Activated CD4-positive, alpha-beta T cell treated with anti-CD3 and anti-CD28 coated beads, Interleukin-2, amount 10 ng/mL, durations not matched to agents 24 days and 14 days (primary cell): ENCODE measurements around the gene MBD3L5. TPM values are rescaled to one million over a fixed set of nuclear protein-coding genes. Genes with fewer than 3 reads are reported as not detected.
"Not testable (repeated sequence)": the region's sequence is repeated elsewhere in the genome, so short reads cannot be mapped to it uniquely, and the experiment has no call there.

Source experiments
- DNase-seq: peaks from one replicate; pipeline ENCODE4 v3.0.0; 2022
- H3K27ac Mint-ChIP-seq: one replicate; pipeline ENCODE4 v1.8.0; 2022; ENCODE audit warnings: mild to moderate bottlenecking, mixed read lengths
- H3K27me3 Mint-ChIP-seq: one replicate; pipeline ENCODE4 v1.8.0; 2022; ENCODE audit warnings: mixed read lengths
- H3K36me3 Mint-ChIP-seq: one replicate; pipeline ENCODE4 v1.8.0; 2022; ENCODE audit warnings: low read depth, mild to moderate bottlenecking, mixed read lengths
- H3K4me1 Mint-ChIP-seq: one replicate; pipeline ENCODE4 v1.8.0; 2021; ENCODE audit warnings: mixed read lengths
- H3K4me3 Mint-ChIP-seq: one replicate; pipeline ENCODE4 v1.8.0; 2022; ENCODE audit warnings: mild to moderate bottlenecking, moderate library complexity, mixed read lengths
- H3K9me3 Mint-ChIP-seq: one replicate; pipeline ENCODE4 v1.8.0; 2021; ENCODE audit warnings: mixed read lengths
- intact Hi-C: fragments of 100-400 bp; cut with micrococcal nuclease; formaldehyde crosslinking; loops from one replicate; pipeline ENCODE4 v1.15.1; 2023
- total RNA-seq: library from RNA; stranded (reverse); gene quantifications from 2 replicates; pipeline ENCODE4 v1.2.3, GENCODE V29; 2022

The MBD3L5 gene
- not detected in 2 replicates for total RNA-seq

GRCh38 chr19:7030278-7030677 lies at the start of gene MBD3L5:
Gene MBD3L5, plus strand, starts transcription at chr19:7030578. Its CDS starts 34 bp downstream, at chr19:7030612.
- H3K27ac Mint-ChIP-seq, H3K36me3 Mint-ChIP-seq, H3K4me1 Mint-ChIP-seq, H3K4me3 Mint-ChIP-seq, DNase-seq, H3K27me3 Mint-ChIP-seq, intact Hi-C loops, H3K9me3 Mint-ChIP-seq: not testable (repeated sequence)

DNA sequence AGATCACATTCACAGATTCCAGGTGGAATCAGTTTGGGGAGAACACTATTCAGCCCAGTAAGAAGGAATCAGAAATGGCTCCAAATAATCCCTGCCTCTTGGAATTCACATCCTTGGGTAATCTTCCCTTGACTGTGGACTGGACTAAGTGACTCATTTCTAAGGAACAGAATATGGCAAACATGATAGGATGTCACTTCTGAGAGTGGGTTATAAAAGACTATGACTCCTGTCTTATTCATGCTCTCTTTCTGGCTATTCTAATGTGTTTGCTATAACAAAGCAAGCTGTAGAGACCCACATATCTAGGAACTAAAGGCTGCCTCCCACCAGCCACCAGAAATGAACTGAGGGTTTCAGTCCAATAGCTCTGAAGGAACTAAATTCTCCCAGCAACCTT lies 46.9 kb upstream of the MBD3L5 start:
- DNase-seq: no peak
- Mint-ChIP-seq H3K27ac (no peak overlapping the region), H3K36me3 (peaks cover 2% of the 10 kb centered on the region), H3K4me1 (no peaks in the 10 kb centered on the region), H3K9me3 (peaks cover 36% of the 10 kb centered on the region), H3K27me3 (no peaks in the 10 kb centered on the region), H3K4me3 (no peak overlapping the region)
- intact Hi-C loops: no loop called here

- Mint-ChIP-seq H3K4me1 (no peaks in the 10 kb centered on the region), H3K27me3 (no peaks in the 10 kb centered on the region), H3K27ac (no peak overlapping the region), H3K36me3 (peaks cover 2% of the 10 kb centered on the region), H3K4me3 (no peak overlapping the region), H3K9me3 (peaks cover 30% of the 10 kb centered on the region)
- intact Hi-C loops: no loop called here
- no peak for DNase-seq
These were observed 42.5 kb upstream of the MBD3L5 start for GRCh38 chr19:6987850-6988249.

DNA sequence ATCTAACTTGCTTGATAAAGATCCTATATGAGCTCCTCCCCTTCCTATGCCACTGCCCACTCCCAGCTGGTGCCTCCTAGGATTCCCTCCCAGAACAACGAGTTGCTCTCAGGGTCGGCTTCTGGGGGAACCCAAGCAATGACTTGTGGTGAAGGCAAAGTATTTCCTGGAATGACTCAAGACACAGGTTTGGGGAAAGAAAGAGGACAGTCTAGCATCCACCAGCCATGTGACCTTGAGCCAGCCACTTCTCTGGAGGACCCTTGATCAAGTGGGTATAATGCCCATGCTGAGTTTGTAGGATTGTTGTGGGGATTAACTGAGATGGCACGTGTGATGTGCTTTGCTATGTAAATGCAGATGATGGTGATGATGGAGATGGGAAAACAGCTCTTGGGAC lies 42.1 kb upstream of the MBD3L5 start:
- peaks cover 26% of the 10 kb centered on the region for H3K9me3 Mint-ChIP-seq
- peaks cover 2% of the 10 kb centered on the region for H3K36me3 Mint-ChIP-seq
- no peak overlapping the region for H3K27ac Mint-ChIP-seq
- DNase-seq: no peak
- H3K27me3 Mint-ChIP-seq: no peaks in the 10 kb centered on the region
- no peaks in the 10 kb centered on the region for H3K4me1 Mint-ChIP-seq
- no peak overlapping the region for H3K4me3 Mint-ChIP-seq
- intact Hi-C loops: no loop called here

- Mint-ChIP-seq H3K4me1 (peaks cover 10% of the 10 kb centered on the region), H3K27me3 (no peaks in the 10 kb centered on the region), H3K36me3 (peaks cover 10% of the 10 kb centered on the region), H3K27ac (no peak overlapping the region), H3K9me3 (peaks cover 15% of the 10 kb centered on the region), H3K4me3 (no peak overlapping the region)
- DNase-seq: no peak
- intact Hi-C loops: no loop called here
These were observed 35.3 kb upstream of the MBD3L5 start for GRCh38 chr19:6995054-6995453.

DNA sequence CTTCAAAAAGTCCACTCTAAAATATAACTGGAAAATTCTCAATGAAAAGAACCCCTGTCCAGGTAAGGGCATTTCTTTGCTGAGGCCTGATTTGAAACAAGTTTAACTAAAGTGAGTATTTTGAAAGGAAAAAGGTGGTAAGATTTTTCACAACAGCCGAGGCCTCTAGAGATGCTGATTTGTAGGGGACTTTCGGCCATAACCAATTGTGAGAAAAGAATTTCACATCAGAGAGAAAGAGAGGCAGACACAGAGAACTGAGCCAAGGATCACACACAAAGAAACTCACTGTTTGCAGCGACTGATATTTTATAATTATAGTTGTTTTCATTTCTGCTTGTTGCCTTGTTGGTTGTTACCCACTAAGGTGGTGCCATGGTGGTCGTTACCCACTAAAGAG lies 33.6 kb upstream of the MBD3L5 start:
- Mint-ChIP-seq H3K27ac (no peak overlapping the region), H3K4me1 (peaks cover 10% of the 10 kb centered on the region), H3K27me3 (no peaks in the 10 kb centered on the region), H3K36me3 (peaks cover 10% of the 10 kb centered on the region), H3K4me3 (no peak overlapping the region), H3K9me3 (peaks cover 15% of the 10 kb centered on the region)
- intact Hi-C loops: no loop called here
- DNase-seq: no peak

DNA sequence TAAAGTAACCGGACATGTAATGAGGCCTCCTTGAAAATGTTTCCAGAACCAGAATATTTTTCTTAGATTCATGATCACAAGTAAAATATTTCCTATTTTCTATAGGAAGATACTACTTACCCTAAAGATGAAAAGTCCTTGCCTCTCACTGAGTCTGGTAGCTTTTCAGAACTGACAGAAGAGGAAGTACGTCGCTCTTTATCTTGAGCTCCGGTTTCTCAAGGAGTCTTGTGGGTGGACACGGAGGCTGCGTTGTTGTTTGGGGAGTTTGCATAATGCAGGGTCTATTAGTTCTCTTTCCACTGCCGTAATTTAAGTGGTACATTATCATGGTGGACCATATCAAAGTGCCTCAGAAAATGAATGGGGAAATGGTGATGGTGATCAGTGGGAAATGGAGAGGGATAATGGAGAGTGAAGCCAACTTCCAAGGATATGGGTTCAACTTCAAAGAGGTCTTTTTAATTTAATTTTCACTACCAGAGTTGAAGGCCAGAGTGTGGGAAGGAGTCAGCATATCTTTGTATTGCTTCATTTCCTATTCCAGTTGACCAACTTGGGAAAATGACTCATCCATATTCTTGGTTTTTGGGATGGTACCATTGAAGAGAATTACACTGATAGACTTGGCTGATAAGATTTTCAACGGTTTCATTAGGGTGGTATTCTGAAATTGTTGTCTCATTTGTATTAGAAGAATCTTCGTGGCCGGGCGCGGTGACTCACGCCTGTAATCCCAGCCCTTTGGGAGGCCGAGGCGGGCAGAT lies 32.5 kb upstream of the MBD3L5 start:
- DNase-seq: no peak
- Mint-ChIP-seq H3K9me3 (peaks cover 15% of the 10 kb centered on the region), H3K27me3 (no peaks in the 10 kb centered on the region), H3K4me1 (peaks cover 10% of the 10 kb centered on the region), H3K27ac (no peak overlapping the region), H3K4me3 (peak overlapping the region; percentile 41), H3K36me3 (peaks cover 10% of the 10 kb centered on the region)
- intact Hi-C loops: no loop called here

GRCh38 chr19:6999933-7000332 lies 30.4 kb upstream of the MBD3L5 start:
- intact Hi-C loops: loop anchor here (10.0 kb wide), 1 partner anchor 55 kb away; no protein-coding TSS in a partner anchor

DNA sequence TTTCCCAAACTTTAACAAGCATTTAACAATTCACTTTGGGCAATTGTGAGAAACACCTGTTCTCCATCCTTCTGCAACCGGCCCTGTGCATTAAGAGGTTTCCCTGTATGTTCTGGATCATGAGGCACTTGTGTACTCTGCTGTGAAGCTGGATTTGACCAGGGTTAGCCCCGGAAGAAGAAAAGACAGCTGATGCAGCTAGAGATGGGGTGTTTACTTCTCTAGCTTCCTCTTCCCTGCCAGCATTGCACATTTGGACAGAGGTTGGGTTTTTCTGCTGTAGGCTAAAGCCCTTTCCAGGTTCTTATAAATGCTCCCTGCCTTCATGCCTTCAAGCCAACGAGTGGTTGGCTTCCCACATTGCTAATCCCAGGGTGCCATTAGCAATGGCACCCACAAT lies 30.0 kb upstream of the MBD3L5 start:
- peaks cover 3% of the 10 kb centered on the region for H3K36me3 Mint-ChIP-seq
- no peak overlapping the region for H3K4me3 Mint-ChIP-seq
- intact Hi-C loops: loop anchor here (10.0 kb wide), 1 partner anchor 56 kb away; no protein-coding TSS in a partner anchor
- H3K27ac Mint-ChIP-seq: no peak overlapping the region
- no peak for DNase-seq
- peaks cover 8% of the 10 kb centered on the region for H3K9me3 Mint-ChIP-seq
- peaks cover 11% of the 10 kb centered on the region for H3K4me1 Mint-ChIP-seq
- no peaks in the 10 kb centered on the region for H3K27me3 Mint-ChIP-seq

More at GRCh38 chr19:6999933-7000332, 30.4 kb upstream of the MBD3L5 start:
- DNase-seq: no peak
- peaks cover 7% of the 10 kb centered on the region for H3K36me3 Mint-ChIP-seq
- peaks cover 13% of the 10 kb centered on the region for H3K4me1 Mint-ChIP-seq
- no peak overlapping the region for H3K4me3 Mint-ChIP-seq
- H3K27ac Mint-ChIP-seq: no peak overlapping the region
- H3K9me3 Mint-ChIP-seq: peaks cover 12% of the 10 kb centered on the region
- no peaks in the 10 kb centered on the region for H3K27me3 Mint-ChIP-seq

DNA sequence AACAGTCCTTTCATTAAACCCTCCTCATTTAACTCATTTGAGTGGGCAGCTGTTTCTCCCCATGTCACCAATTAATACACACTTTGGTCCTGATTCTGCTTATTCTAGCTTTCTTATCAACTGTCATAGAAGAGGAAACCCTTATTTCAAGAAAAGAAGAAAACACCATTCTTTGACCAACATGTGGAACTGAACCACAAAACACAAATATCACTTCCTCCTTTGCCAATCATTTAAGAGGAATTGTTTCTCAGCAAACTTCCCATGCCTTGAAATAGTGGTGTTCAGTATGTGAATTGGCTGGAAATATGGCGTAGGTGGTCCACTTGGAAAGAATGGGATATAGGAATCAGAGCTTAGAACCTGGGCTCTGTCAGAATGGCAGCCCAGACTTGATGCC lies 29.6 kb upstream of the MBD3L5 start:
- no peaks in the 10 kb centered on the region for H3K27me3 Mint-ChIP-seq
- H3K36me3 Mint-ChIP-seq: peaks cover under 1% of the 10 kb centered on the region
- peaks cover 6% of the 10 kb centered on the region for H3K9me3 Mint-ChIP-seq
- H3K4me3 Mint-ChIP-seq: no peak overlapping the region
- H3K27ac Mint-ChIP-seq: no peak overlapping the region
- no peak for DNase-seq
- intact Hi-C loops: loop anchor here (10.0 kb wide), 1 partner anchor 56 kb away; no protein-coding TSS in a partner anchor
- peaks cover 9% of the 10 kb centered on the region for H3K4me1 Mint-ChIP-seq

- no peak overlapping the region for H3K4me3 Mint-ChIP-seq
- peak overlapping the region; percentile 48 for H3K27ac Mint-ChIP-seq
- DNase-seq: peak; percentile 81
- no peaks in the 10 kb centered on the region for H3K36me3 Mint-ChIP-seq
- H3K4me1 Mint-ChIP-seq: peaks cover 15% of the 10 kb centered on the region
- intact Hi-C loops: loop anchor here (10.0 kb wide), 1 partner anchor 60 kb away; no protein-coding TSS in a partner anchor
- peaks cover 3% of the 10 kb centered on the region for H3K9me3 Mint-ChIP-seq
- no peaks in the 10 kb centered on the region for H3K27me3 Mint-ChIP-seq
These were observed 26.0 kb upstream of the MBD3L5 start for GRCh38 chr19:7004313-7004931.

DNA sequence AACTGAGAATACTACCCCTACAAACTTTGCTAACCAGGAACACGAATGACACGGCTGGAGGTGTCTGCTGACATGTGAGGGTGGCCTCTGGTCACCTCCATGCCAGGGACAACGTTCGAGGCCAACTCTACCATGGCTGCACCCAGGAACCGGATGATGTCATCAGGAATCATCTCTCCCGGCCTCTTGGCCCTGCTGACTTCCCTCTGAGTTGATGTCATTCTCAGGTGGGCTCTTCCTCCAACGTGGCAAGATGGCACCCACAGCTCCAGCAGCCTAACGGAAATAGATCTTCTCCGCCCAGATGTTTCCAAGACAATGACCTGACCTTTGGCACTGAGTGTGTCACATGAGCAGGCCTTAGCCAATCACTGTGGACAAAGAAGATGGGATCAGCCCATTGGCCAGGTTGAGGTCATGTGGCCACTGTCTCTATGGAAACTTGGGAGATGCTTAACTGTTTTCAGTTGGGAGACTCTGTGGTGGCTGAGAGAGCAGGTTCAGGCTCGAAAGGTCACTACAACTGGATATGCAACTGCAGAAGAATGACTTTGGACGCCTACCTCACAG lies 24.2 kb upstream of the MBD3L5 start:
- intact Hi-C loops: loop anchor here (10.0 kb wide), 1 partner anchor 61 kb away; no protein-coding TSS in a partner anchor
- peaks cover 26% of the 10 kb centered on the region for H3K4me1 Mint-ChIP-seq

DNA sequence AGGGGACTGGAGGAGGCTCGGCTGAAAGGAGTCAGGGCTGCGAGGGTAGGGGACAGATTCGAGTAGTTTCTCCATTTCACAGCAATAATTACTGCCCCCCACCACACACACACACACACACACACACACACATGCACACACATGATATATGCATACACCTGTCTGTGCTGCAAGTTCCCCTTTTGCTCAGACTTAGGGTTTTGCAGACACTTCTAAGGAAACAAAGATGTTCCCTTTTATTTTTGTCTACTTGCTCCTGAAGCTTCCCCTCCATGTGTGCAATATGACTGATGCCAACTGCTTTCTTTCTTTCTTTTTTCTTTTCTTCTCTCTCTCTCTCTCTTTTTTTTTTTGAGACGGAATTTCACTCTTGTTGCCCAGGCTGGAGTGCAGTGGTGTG lies 22.5 kb upstream of the MBD3L5 start:
- H3K27ac Mint-ChIP-seq: no peak overlapping the region

More for the DNA sequence above, 24.2 kb upstream of the MBD3L5 start:
- Mint-ChIP-seq H3K27me3 (no peaks in the 10 kb centered on the region), H3K36me3 (peaks cover 1% of the 10 kb centered on the region), H3K27ac (no peak overlapping the region), H3K4me3 (no peak overlapping the region), H3K9me3 (peaks cover 3% of the 10 kb centered on the region)
- no peak for DNase-seq

More for the DNA sequence above, 22.5 kb upstream of the MBD3L5 start:
- no peak overlapping the region for H3K4me3 Mint-ChIP-seq
- peaks cover 26% of the 10 kb centered on the region for H3K4me1 Mint-ChIP-seq
- H3K36me3 Mint-ChIP-seq: peaks cover 1% of the 10 kb centered on the region
- no peaks in the 10 kb centered on the region for H3K27me3 Mint-ChIP-seq
- intact Hi-C loops: loop anchor here (10.0 kb wide), 1 partner anchor 63 kb away; no protein-coding TSS in a partner anchor
- H3K9me3 Mint-ChIP-seq: peaks cover 3% of the 10 kb centered on the region
- no peak for DNase-seq
